Calu3 (cell line): ENCODE results near the gene C19orf33. TPM values are rescaled to one million over a fixed set of nuclear protein-coding genes. Genes with fewer than 3 reads are reported as not detected.
"Not testable (repeated sequence)": the region's sequence is repeated elsewhere in the genome, so short reads cannot be mapped to it uniquely, and the experiment has no call there.

Source experiments
- Bru-seq: library from RNA; stranded (reverse); fragments of 400-500 nt; gene quantifications from one replicate; lab custom pipeline; 2021; lab: Mats Ljungman, UMichigan
- BruChase-seq, 2 experiments: library from RNA; stranded (reverse); fragments of 400-500 nt; gene quantifications; one replicate each; lab custom pipeline; 2021; lab: Mats Ljungman, UMichigan
- BruUV-seq: library from RNA; stranded (reverse); fragments of 400-500 nt; replicated peaks from 2 replicates; lab custom pipeline; 2021; lab: Mats Ljungman, UMichigan
- CTCF ChIA-PET: fragments of 300-600 bp; sonication (Branson Sonifier 250); formaldehyde crosslinking; loops from one replicate; lab custom pipeline; 2022; ENCODE audit warnings: antibody characterized with exemption; lab: Charles Lee
- DNase-seq: peaks from one replicate; pipeline ENCODE4 v3.0.0; 2022
- H3K27ac Mint-ChIP-seq: one replicate; pipeline ENCODE4 v1.8.0; 2022; ENCODE audit warnings: mixed read lengths; ENCODE audit not compliant: unreplicated experiment
- H3K27me3 Mint-ChIP-seq: one replicate; pipeline ENCODE4 v1.8.0; 2022; ENCODE audit warnings: mixed read lengths; ENCODE audit not compliant: unreplicated experiment
- H3K36me3 Mint-ChIP-seq: one replicate; pipeline ENCODE4 v1.8.0; 2022; ENCODE audit warnings: mild to moderate bottlenecking, moderate library complexity, mixed read lengths; ENCODE audit not compliant: insufficient read depth, unreplicated experiment
- H3K4me1 Mint-ChIP-seq: one replicate; pipeline ENCODE4 v1.8.0; 2022; ENCODE audit warnings: mild to moderate bottlenecking, low read depth, mixed read lengths; ENCODE audit not compliant: unreplicated experiment
- H3K4me3 Mint-ChIP-seq: one replicate; pipeline ENCODE4 v1.8.0; 2022; ENCODE audit warnings: mild to moderate bottlenecking, low read depth, moderate library complexity, mixed read lengths; ENCODE audit not compliant: unreplicated experiment
- H3K9me3 Mint-ChIP-seq: one replicate; pipeline ENCODE4 v1.8.0; 2022; ENCODE audit warnings: low read depth, mixed read lengths; ENCODE audit not compliant: unreplicated experiment
- CTCF ChIP-seq: fragments of 200-600 bp; IDR thresholded peaks from one replicate; pipeline ENCODE4 v1.8.0; 2022; ENCODE audit warnings: antibody characterized with exemption; ENCODE audit not compliant: unreplicated experiment
- intact Hi-C: fragments of 100-400 bp; cut with micrococcal nuclease; formaldehyde crosslinking; loops from one replicate; pipeline ENCODE4 v1.10.0; 2022; ENCODE audit not compliant: unreplicated experiment
- long read RNA-seq: library from polyadenylated mRNA; stranded (forward); transcript quantifications from one replicate; pipeline ENCODE4 v2.0.0, GENCODE V29; 2022
- total RNA-seq: library from RNA; stranded (reverse); gene quantifications from 2 replicates; pipeline ENCODE4 v1.2.3, GENCODE V29; 2022

Gene C19orf33
- total RNA-seq (189 and 234 TPM in 2 replicates), Bru-seq, nascent RNA (percentile 93 among the genes with signal in this experiment), BruChase-seq, experiment 1, labeled RNA remaining after a 6-hour chase (percentile 97 among the genes with signal in this experiment), BruChase-seq, experiment 2, labeled RNA remaining after a 2-hour chase (percentile 95 among the genes with signal in this experiment)
- long read RNA-seq, transcript C19orf33-201 (4 exons, 467 nt), result major isoform, 388 of 516 reads
- long read RNA-seq, transcript C19orf33-203 (3 exons, 462 nt), result minor isoform, 13 of 516 reads
- long read RNA-seq, transcript C19orf33-204 (3 exons, 502 nt), result minor isoform, 5 of 516 reads
- long read RNA-seq, transcript C19orf33-202 (4 exons, 520 nt), result minor isoform, 78 of 516 reads
- long read RNA-seq, partial matches to known transcripts, result 8 of 516 reads
- long read RNA-seq, other reads (novel, unspliced or antisense), result 24 of 516 reads

GRCh38 chr19:38303517-38304351 lies at the start of gene C19orf33:
Gene C19orf33, plus strand, starts transcription at chr19:38304251. Its CDS starts 11 bp downstream, at chr19:38304262.
- CTCF ChIA-PET, result interaction anchor here (0.6 to 1.3 kb wide), 3 partner anchors 27 to 60 kb away, joined by 3 to 4 read pairs (median 3); no protein-coding TSS in a partner anchor
- Mint-ChIP-seq H3K9me3 (no peaks in the 10 kb centered on the region), H3K4me3 (peak within 1 kb of the TSS; percentile 96), H3K27me3 (no peaks in the 10 kb centered on the region), H3K27ac (peak within 1 kb of the TSS; percentile 96), H3K4me1 (peaks cover 55% of the 10 kb centered on the region), H3K36me3 (peaks cover 80% of the 10 kb centered on the region)
- DNase-seq, result peak; percentile 95
- TF ChIP-seq CTCF, result no peak
- BruUV-seq, result TSS peak; percentile 78
- intact Hi-C loops, result no loop called here

- H3K4me1 Mint-ChIP-seq, result peaks cover 24% of the 10 kb centered on the region
- H3K36me3 Mint-ChIP-seq, result peaks cover 9% of the 10 kb centered on the region
- TF ChIP-seq CTCF, result no peak
- H3K27ac Mint-ChIP-seq, result no peak overlapping the region
- H3K9me3 Mint-ChIP-seq, result no peaks in the 10 kb centered on the region
- BruUV-seq, result no TSS peak
- intact Hi-C loops, result no loop called here
- CTCF ChIA-PET, result interaction anchor here (0.5 to 1.6 kb wide), 3 partner anchors 9 to 212 kb away, joined by 3 to 4 read pairs (median 4); no protein-coding TSS in a partner anchor
- peaks cover 13% of the 10 kb centered on the region for H3K27me3 Mint-ChIP-seq
- peak overlapping the region; percentile 66 for H3K4me3 Mint-ChIP-seq
- no peak for DNase-seq
Measured at GRCh38 chr19:38255383-38256014, 48.6 kb upstream of the C19orf33 start.

- CTCF ChIA-PET, result interaction anchor here (0.8 kb wide), 1 partner anchor 126 kb away, joined by 3 read pairs; the partner anchor contains the start of gene GGN
- DNase-seq, H3K9me3 Mint-ChIP-seq, BruUV-seq, H3K4me3 Mint-ChIP-seq, H3K27me3 Mint-ChIP-seq, intact Hi-C loops, H3K27ac Mint-ChIP-seq: not testable (repeated sequence)
- peaks cover 37% of the 10 kb centered on the region for H3K4me1 Mint-ChIP-seq
- peaks cover 39% of the 10 kb centered on the region for H3K36me3 Mint-ChIP-seq
Measured at GRCh38 chr19:38261942-38262341, 42.1 kb upstream of the C19orf33 start.

- intact Hi-C loops, result no loop called here
- H3K9me3 Mint-ChIP-seq, result no peaks in the 10 kb centered on the region
- no peak for TF ChIP-seq CTCF
- H3K4me1 Mint-ChIP-seq, result peaks cover 45% of the 10 kb centered on the region
- peaks cover 47% of the 10 kb centered on the region for H3K36me3 Mint-ChIP-seq
- no peaks in the 10 kb centered on the region for H3K27me3 Mint-ChIP-seq
- H3K27ac Mint-ChIP-seq, result peak overlapping the region; percentile 75
- CTCF ChIA-PET, result interaction anchor here (0.6 to 0.8 kb wide), 2 partner anchors 125 to 1603 kb away, joined by 3 to 6 read pairs; partner anchors contain the start of gene GGN
- BruUV-seq, result no TSS peak
- DNase-seq, result no peak
- H3K4me3 Mint-ChIP-seq, result peak overlapping the region; percentile 29
Measured at GRCh38 chr19:38262585-38263268, 41.3 kb upstream of the C19orf33 start.
